ENCODE measurements around the gene HBM. TPM values are rescaled to one million over a fixed set of nuclear protein-coding genes. Genes with fewer than 3 reads are reported as not detected.

Gene HBM
- total and polyA plus RNA-seq, 8 donors = not detected

- H3K4me1 ChIP-seq = no peaks in the 10 kb centered on the region
- DNase-seq (no peak), ATAC-seq (no peak), FAIRE-seq (no peak)
- H3K4me3 ChIP-seq = no peak overlapping the region
- no peak for TF ChIP-seq CTCF (IDR thresholded peaks at IDR 0.05)
- H3K36me3 ChIP-seq = no peaks in the 10 kb centered on the region
- H3K27ac ChIP-seq = no peak overlapping the region
- WGBS, 2 donors = 82 to 92% methylated on average over 3 of the region's 3 CpGs
- intact Hi-C loops (cut with DNase I) = no loop called here
- H3K27me3 ChIP-seq = no peaks in the 10 kb centered on the region
- H3K9me3 ChIP-seq = no peaks in the 10 kb centered on the region
Observed at GRCh38 chr16:125011-125410, 40.8 kb upstream of the HBM start.

GRCh38 chr16:129075-129474, 36.7 kb upstream of the HBM start:
- TF ChIP-seq CTCF (IDR thresholded peaks at IDR 0.05) = no peak
- Histone ChIP-seq H3K9me3 (no peaks in the 10 kb centered on the region), H3K4me1 (no peaks in the 10 kb centered on the region), H3K4me3 (no peak overlapping the region), H3K36me3 (no peaks in the 10 kb centered on the region), H3K27ac (no peak overlapping the region), H3K27me3 (no peaks in the 10 kb centered on the region)
- intact Hi-C loops (cut with DNase I) = no loop called here
- WGBS, 2 donors = 91% methylated on average over 2 of the region's 2 CpGs
- ATAC-seq (no peak), DNase-seq (no peak), FAIRE-seq (no peak)

- Histone ChIP-seq H3K27me3 (no peaks in the 10 kb centered on the region), H3K9me3 (no peaks in the 10 kb centered on the region), H3K4me3 (no peak overlapping the region), H3K36me3 (no peaks in the 10 kb centered on the region), H3K4me1 (no peaks in the 10 kb centered on the region), H3K27ac (no peak overlapping the region)
- FAIRE-seq (no peak), DNase-seq (no peak), ATAC-seq (no peak)
- TF ChIP-seq CTCF (IDR thresholded peaks at IDR 0.05) = no peak
- intact Hi-C loops (cut with DNase I) = no loop called here
- WGBS, 2 donors = 84 to 87% methylated on average over 15 of the region's 15 CpGs
Observed at GRCh38 chr16:130533-131173, 35.1 kb upstream of the HBM start.

- no peaks in the 10 kb centered on the region for H3K9me3 ChIP-seq
- TF ChIP-seq CTCF (IDR thresholded peaks at IDR 0.05) = no peak
- peaks cover 0 to under 1% (median 0%) of the 10 kb centered on the region in 3 donors for H3K4me1 ChIP-seq
- DNase-seq = no peak
- intact Hi-C loops (cut with DNase I) = no loop called here
- 90 to 95% methylated on average over 7 of the region's 7 CpGs for WGBS, 2 donors
- H3K36me3 ChIP-seq = no peaks in the 10 kb centered on the region
- ATAC-seq = no peak
- no peak overlapping the region for H3K27ac ChIP-seq
- no peak for FAIRE-seq
- no peak overlapping the region for H3K4me3 ChIP-seq
- no peaks in the 10 kb centered on the region for H3K27me3 ChIP-seq
Observed at GRCh38 chr16:132120-132519, 33.7 kb upstream of the HBM start.

- no peaks in the 10 kb centered on the region for H3K36me3 ChIP-seq
- ATAC-seq (no peak), FAIRE-seq (no peak), DNase-seq (no peak)
- no peak overlapping the region for H3K27ac ChIP-seq
- no peak for TF ChIP-seq CTCF (IDR thresholded peaks at IDR 0.05)
- 89 to 92% methylated on average over 2 of the region's 2 CpGs for WGBS, 2 donors
- H3K27me3 ChIP-seq = no peaks in the 10 kb centered on the region
- intact Hi-C loops (cut with DNase I) = no loop called here
- no peaks in the 10 kb centered on the region for H3K9me3 ChIP-seq
- no peak overlapping the region for H3K4me3 ChIP-seq
- peaks cover 0 to 4% (median 0%) of the 10 kb centered on the region in 3 donors for H3K4me1 ChIP-seq
Observed at GRCh38 chr16:133716-134115, 32.1 kb upstream of the HBM start.
